Testis (tissue), 3 donors: Measurements from ENCODE around the gene TERB1. TPM values are rescaled to one million over a fixed set of nuclear protein-coding genes. Genes with fewer than 3 reads are reported as not detected.

Experiments used
- DNase-seq: peaks from one replicate; pipeline ENCODE4 v3.0.0-alpha.2; 2019
- H3K27ac ChIP-seq, 2 donors: fragments of 200-600 bp; sonication (generic); one replicate each; pipeline ENCODE4 v1.5.1; 2019
- H3K27me3 ChIP-seq: fragments of 200-600 bp; sonication (generic); one replicate; pipeline ENCODE4 v1.5.1; 2019
- H3K36me3 ChIP-seq: fragments of 200-600 bp; sonication (generic); one replicate; pipeline ENCODE4 v1.5.1; 2017; ENCODE audit warnings: low read depth; ENCODE audit errors: missing control alignments
- H3K4me1 ChIP-seq: fragments of 200-600 bp; sonication (generic); one replicate; pipeline ENCODE4 v1.5.1; 2019
- H3K4me3 ChIP-seq, 2 donors: fragments of 200-600 bp; sonication (generic); one replicate each; pipeline ENCODE4 v1.5.1; 2017 to 2019
- H3K9me3 ChIP-seq: fragments of 200-600 bp; sonication (generic); one replicate; pipeline ENCODE4 v1.5.1; 2017
- POLR2A ChIP-seq: fragments of 450-650 bp; IDR thresholded peaks from one replicate; pipeline ENCODE4 v1.6.1; 2017; ENCODE audit warnings: antibody characterized with exemption, mild to moderate bottlenecking, moderate library complexity
- WGBS, 2 donors: methylation state at CpG; one replicate each; pipeline ENCODE4 v1.1.5; 2018; 5-methylcytosine and 5-hydroxymethylcytosine counted together
- intact Hi-C: fragments of 100-400 bp; cut with DNase I; formaldehyde crosslinking; loops from one replicate; pipeline ENCODE4 v1.15.1; 2023; ENCODE audit warnings: low total_unique reads
- polyA plus RNA-seq: library from polyadenylated mRNA; stranded (reverse); fragments of 350-450 nt; fragmentation: Illumina TruSeq; extraction: RNeasy Lipid Tissue Mini Kit (QIAGEN cat#74804); gene quantifications from one replicate; pipeline ENCODE4 v1.2.3, GENCODE V29; 2014; ENCODE audit warnings: low read depth, low replicate concordance; ENCODE audit not compliant: insufficient read depth
- total RNA-seq, 2 donors: library from RNA; depleted of rRNA; stranded (reverse); fragments of >200 nt; gene quantifications; one replicate each; pipeline ENCODE4 v1.2.3, GENCODE V29; 2016
- TF ChIP-seq, protein P1 (sequence below), 3 experiments: fragments of 450-650 bp in 2 of 3; fragments of 200-600 bp in 1 of 3; sonication (generic) in 1 of 3; IDR thresholded peaks; one replicate each; pipeline ENCODE4 v1.5.1; 2016 to 2019; ENCODE audit warnings: antibody characterized with exemption in 3 of 3, mild to moderate bottlenecking in 2 of 3, moderate library complexity in 1 of 3

The TERB1 gene
- total and polyA plus RNA-seq, 3 donors from 2014 or later: 12.1 to 30.6 (median 13.3) TPM

DNA sequence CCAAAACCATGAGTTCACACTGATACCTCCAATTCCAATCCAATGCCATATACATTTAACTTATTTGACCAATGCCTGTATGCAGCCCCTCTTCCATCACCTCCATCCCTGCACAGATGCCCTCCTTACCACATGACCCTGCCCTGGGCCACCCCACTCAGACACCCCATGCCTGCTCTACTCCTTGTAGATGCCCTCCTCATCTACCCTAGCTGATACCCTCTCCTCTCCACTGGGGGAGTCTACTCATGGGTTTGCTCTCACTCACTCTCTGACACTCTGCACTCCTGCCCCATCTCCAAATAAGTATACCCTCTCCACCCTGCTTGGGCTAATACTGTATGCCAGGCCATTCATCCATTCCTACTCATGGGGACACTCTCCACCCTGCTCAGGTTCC is 88.9 kb downstream of the TERB1 start:
- intact Hi-C loops: no loop called here
- no peak for DNase-seq
- no peaks in the 10 kb centered on the region for H3K27me3 ChIP-seq

DNA sequence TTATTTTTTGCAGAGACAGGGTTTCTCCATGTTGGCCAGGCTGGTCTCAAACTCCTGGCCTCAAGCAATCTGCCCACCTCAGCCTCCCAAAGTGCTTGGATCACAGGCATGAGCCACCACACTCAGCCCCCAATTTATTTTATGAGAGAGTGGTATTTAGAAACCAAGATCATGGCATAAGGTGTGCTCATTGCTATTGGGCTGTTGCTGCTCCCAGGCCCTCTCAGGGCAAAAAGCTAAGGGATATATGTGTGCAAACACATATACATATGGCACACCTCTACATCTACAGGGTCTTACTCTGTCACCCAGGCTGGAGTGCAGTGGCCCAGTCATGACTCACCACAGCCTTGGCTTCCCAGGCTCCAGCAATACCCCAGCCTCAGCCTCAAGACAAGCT is 89.8 kb downstream of the TERB1 start:
- no peak overlapping the region for H3K27ac ChIP-seq
- H3K9me3 ChIP-seq: no peaks in the 10 kb centered on the region
- no peaks in the 10 kb centered on the region for H3K36me3 ChIP-seq
- intact Hi-C loops: no loop called here
- no peaks in the 10 kb centered on the region for H3K27me3 ChIP-seq
- peaks cover 1% of the 10 kb centered on the region for H3K4me1 ChIP-seq
- no peak for DNase-seq
- TF ChIP-seq, protein P1, sequence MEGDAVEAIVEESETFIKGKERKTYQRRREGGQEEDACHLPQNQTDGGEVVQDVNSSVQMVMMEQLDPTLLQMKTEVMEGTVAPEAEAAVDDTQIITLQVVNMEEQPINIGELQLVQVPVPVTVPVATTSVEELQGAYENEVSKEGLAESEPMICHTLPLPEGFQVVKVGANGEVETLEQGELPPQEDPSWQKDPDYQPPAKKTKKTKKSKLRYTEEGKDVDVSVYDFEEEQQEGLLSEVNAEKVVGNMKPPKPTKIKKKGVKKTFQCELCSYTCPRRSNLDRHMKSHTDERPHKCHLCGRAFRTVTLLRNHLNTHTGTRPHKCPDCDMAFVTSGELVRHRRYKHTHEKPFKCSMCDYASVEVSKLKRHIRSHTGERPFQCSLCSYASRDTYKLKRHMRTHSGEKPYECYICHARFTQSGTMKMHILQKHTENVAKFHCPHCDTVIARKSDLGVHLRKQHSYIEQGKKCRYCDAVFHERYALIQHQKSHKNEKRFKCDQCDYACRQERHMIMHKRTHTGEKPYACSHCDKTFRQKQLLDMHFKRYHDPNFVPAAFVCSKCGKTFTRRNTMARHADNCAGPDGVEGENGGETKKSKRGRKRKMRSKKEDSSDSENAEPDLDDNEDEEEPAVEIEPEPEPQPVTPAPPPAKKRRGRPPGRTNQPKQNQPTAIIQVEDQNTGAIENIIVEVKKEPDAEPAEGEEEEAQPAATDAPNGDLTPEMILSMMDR (IDR thresholded peaks at IDR 0.05): no peak
- TF ChIP-seq POLR2A: no peak
- H3K4me3 ChIP-seq: no peak overlapping the region

More for the DNA sequence above, 88.9 kb downstream of the TERB1 start:
- H3K4me1 ChIP-seq: no peaks in the 10 kb centered on the region
- H3K9me3 ChIP-seq: no peaks in the 10 kb centered on the region
- no peaks in the 10 kb centered on the region for H3K36me3 ChIP-seq
- H3K27ac ChIP-seq: no peak overlapping the region
- TF ChIP-seq, protein P1 (IDR thresholded peaks at IDR 0.05): no peak
- no peak for TF ChIP-seq POLR2A
- no peak overlapping the region for H3K4me3 ChIP-seq

DNA sequence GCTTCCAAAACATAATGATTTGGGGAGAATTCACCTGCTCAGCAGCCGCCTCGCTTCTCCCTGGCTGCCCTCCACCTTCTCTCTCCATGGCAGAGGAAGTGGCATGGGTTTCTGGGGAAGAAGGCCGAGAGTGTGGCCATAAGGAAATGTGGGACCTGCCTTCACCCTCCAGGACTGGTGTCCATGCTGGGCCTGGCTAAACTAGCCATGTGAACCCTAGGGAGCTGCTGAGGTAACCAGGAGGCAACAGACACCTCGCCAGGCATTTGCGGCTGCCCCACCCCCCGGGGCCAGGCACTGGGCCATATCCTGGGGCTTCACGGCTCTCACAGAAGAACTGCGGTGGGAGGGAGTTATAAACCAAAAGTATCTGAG is 94.9 kb downstream of the TERB1 start:
- 73 to 82% methylated on average over 8 of the region's 8 CpGs for WGBS, 2 donors
- peak overlapping the region; percentile 39 to 48 for H3K27ac ChIP-seq
- no peak for DNase-seq

DNA sequence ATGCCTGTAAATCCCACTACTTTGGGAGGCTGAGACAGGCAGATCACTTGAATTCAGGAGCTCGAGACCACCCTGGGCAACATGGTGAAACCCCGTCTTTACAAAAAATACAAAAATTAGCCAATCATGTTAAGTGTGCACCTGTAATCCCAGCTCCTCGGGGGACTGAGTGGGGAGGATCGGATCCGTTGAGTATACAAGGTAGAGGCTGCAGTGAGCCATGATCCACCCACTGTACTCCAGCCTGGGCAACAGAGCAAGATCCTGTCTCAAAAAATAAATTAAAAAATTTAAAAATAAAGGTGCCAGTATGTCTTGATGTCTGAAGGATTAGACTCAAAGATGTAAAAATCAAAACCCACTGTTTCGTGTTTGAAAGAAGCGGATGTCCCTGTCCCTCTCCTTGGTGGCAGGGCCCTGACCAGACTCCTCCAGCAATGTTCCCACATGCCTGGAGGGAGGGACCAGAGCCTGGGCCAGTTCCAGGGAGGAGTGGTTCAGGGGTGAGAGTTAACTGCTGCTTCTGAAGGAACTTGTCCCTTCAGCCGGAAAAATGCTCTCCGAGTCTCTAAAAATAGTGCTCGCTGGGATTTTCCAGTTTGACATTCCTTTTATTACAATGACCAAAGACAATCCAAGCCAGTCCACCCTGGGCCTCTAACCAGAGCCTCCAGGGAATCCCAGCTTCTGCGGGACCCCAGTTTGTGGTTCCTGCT is 95.4 kb downstream of the TERB1 start:
- Histone ChIP-seq H3K27ac (peak overlapping the region; percentile 39 to 48), H3K27me3 (no peaks in the 10 kb centered on the region), H3K9me3 (no peaks in the 10 kb centered on the region), H3K36me3 (no peaks in the 10 kb centered on the region), H3K4me3 (no peak overlapping the region), H3K4me1 (peaks cover 13% of the 10 kb centered on the region)
- intact Hi-C loops: no loop called here
- DNase-seq: peak; percentile 70
- 58 to 77% methylated on average over 11 of the region's 11 CpGs for WGBS, 2 donors
- TF ChIP-seq POLR2A: no peak

More for the DNA sequence above, 94.9 kb downstream of the TERB1 start:
- H3K4me1 ChIP-seq: peaks cover 13% of the 10 kb centered on the region
- TF ChIP-seq, protein P1 (IDR thresholded peaks at IDR 0.05): no peak
- TF ChIP-seq POLR2A: no peak
- no peaks in the 10 kb centered on the region for H3K9me3 ChIP-seq
- no peak overlapping the region for H3K4me3 ChIP-seq
- intact Hi-C loops: no loop called here
- no peaks in the 10 kb centered on the region for H3K36me3 ChIP-seq
- no peaks in the 10 kb centered on the region for H3K27me3 ChIP-seq

Other genes starting within 250 kb of the TERB1 start
- gene CKLF, start 249.0 kb downstream of the TERB1 start, total RNA-seq: 10 to 100 TPM; 49.5 to 71.5 TPM
- gene CKLF, start 249.0 kb downstream of the TERB1 start, polyA plus RNA-seq: 128 TPM
- 10 to 100 TPM; 24.0 to 47.5 TPM for gene CMTM1, start 235.1 kb downstream of the TERB1 start, total RNA-seq
- 103 TPM for gene CMTM1, start 235.1 kb downstream of the TERB1 start, polyA plus RNA-seq
- 100 to 1,000 TPM; 307 to 454 TPM for gene CMTM2, start 222.1 kb downstream of the TERB1 start, total RNA-seq
- gene CMTM2, start 222.1 kb downstream of the TERB1 start, polyA plus RNA-seq: 1,249 TPM
- gene CMTM3, start 196.9 kb downstream of the TERB1 start, total RNA-seq: 100 to 1,000 TPM; 137 to 182 TPM
- gene CMTM3, start 196.9 kb downstream of the TERB1 start, polyA plus RNA-seq: 149 TPM
- gene CMTM4, start 104.8 kb downstream of the TERB1 start, total RNA-seq: 10 to 100 TPM; 50.9 to 59.2 TPM
- 22.2 TPM for gene CMTM4, start 104.8 kb downstream of the TERB1 start, polyA plus RNA-seq
- gene DYNC1LI2, start 50.0 kb downstream of the TERB1 start, total RNA-seq: 100 to 1,000 TPM; 132 to 145 TPM
- 89.0 TPM for gene DYNC1LI2, start 50.0 kb downstream of the TERB1 start, polyA plus RNA-seq
- 10 to 100 TPM; 72.7 to 72.8 TPM for gene NAE1, start 29.4 kb upstream of the TERB1 start, total RNA-seq
- 53.7 TPM for gene NAE1, start 29.4 kb upstream of the TERB1 start, polyA plus RNA-seq
- 1 to 10 TPM; 1.4 to 1.9 TPM for gene CA7, start 42.8 kb upstream of the TERB1 start, total RNA-seq
- 1.2 TPM for gene CA7, start 42.8 kb upstream of the TERB1 start, polyA plus RNA-seq
- 10 to 100 TPM; 22.9 to 23.9 TPM for gene PDP2, start 78.9 kb upstream of the TERB1 start, total RNA-seq
- 14.0 TPM for gene PDP2, start 78.9 kb upstream of the TERB1 start, polyA plus RNA-seq
- under 1 TPM; 0.31 to 0.39 TPM for gene CDH16, start 117.3 kb upstream of the TERB1 start, total RNA-seq
- 2.7 TPM for gene CDH16, start 117.3 kb upstream of the TERB1 start, polyA plus RNA-seq
- gene RRAD, start 124.0 kb upstream of the TERB1 start, total RNA-seq: 10 to 100 TPM; 12.4 to 19.4 TPM
- 9.1 TPM for gene RRAD, start 124.0 kb upstream of the TERB1 start, polyA plus RNA-seq
- gene CIAO2B, start 132.8 kb upstream of the TERB1 start, total RNA-seq: 100 to 1,000 TPM; 113 to 179 TPM
- gene CIAO2B, start 132.8 kb upstream of the TERB1 start, polyA plus RNA-seq: 145 TPM
- 10 to 100 TPM; 49.1 to 51.9 TPM for gene CES2, start 133.9 kb upstream of the TERB1 start, total RNA-seq
- gene CES2, start 133.9 kb upstream of the TERB1 start, polyA plus RNA-seq: 34.4 TPM
- 1 to 10 TPM; 4.1 to 4.5 TPM for gene CES3, start 159.7 kb upstream of the TERB1 start, total RNA-seq
- 1.5 TPM for gene CES3, start 159.7 kb upstream of the TERB1 start, polyA plus RNA-seq
- gene CES4A, start 187.0 kb upstream of the TERB1 start, total RNA-seq: 10 to 100 TPM; 17.0 to 25.0 TPM
- gene CES4A, start 187.0 kb upstream of the TERB1 start, polyA plus RNA-seq: 12.2 TPM
- 10 to 100 TPM; 23.3 to 34.9 TPM for gene CBFB, start 227.6 kb upstream of the TERB1 start, total RNA-seq
- 15.3 TPM for gene CBFB, start 227.6 kb upstream of the TERB1 start, polyA plus RNA-seq